ENCODE measurements around the gene NACC2. TPM values are rescaled to one million over a fixed set of nuclear protein-coding genes. Genes with fewer than 3 reads are reported as not detected.

Gene NACC2
- total and polyA plus RNA-seq, 9 of the 15 experiments (the other 6 are each of a cell fraction or from before 2014, with no cell fraction given): 0.70 to 25.1 (median 5.6) TPM

- FAIRE-seq (no peak), DNase-seq (ENCODE audit: extremely low read depth in 1 of 4, low spot score in 3 of 4) (no peak), ATAC-seq (no peak)
- in situ Hi-C loops (cut with MboI): no loop called here
- Histone ChIP-seq H3K4me2 (ENCODE audit: insufficient read depth, low read length) (no peak overlapping the region), H3K9me3 (replicated peaks; ENCODE audit: control insufficient read depth, insufficient read depth, low read depth, low read length) (no peaks in the 10 kb centered on the region), H2AFZ (ENCODE audit: low read depth, low read length) (no peak overlapping the region), H3K4me1 (replicated peaks in 1 of 2; ENCODE audit: control insufficient read depth in 2 of 2, insufficient read depth in 2 of 2, low read length in 2 of 2) (peaks cover 0 to 66% of the 10 kb centered on the region in 2 experiments; a peak in 2 of 5 replicates), H3K79me2 (ENCODE audit: control insufficient read depth, insufficient read depth, low read length) (peaks cover 41% of the 10 kb centered on the region), H4K20me1 (replicated peaks; ENCODE audit: control insufficient read depth, insufficient read depth, low read length) (peaks cover 14% of the 10 kb centered on the region), H3K9ac (ENCODE audit: insufficient read depth in 1 of 2, low read depth in 2 of 2, low read length in 2 of 2) (peak overlapping the region in 1 of 2 experiments; percentile 17; a peak in 1 of 4 replicates), H3K4me3 (no peak overlapping the region), H3K36me3 (ENCODE audit: control insufficient read depth, insufficient read depth, low read length) (peaks cover 32% of the 10 kb centered on the region; the same call in 1 of the 3 replicates), H3K27me3 (ENCODE audit: control insufficient read depth in 2 of 2, insufficient read depth in 2 of 2, low read length in 2 of 2) (no peaks in the 10 kb centered on the region), H3K27ac (ENCODE audit: extremely low read depth, low read depth, low read length) (no peak overlapping the region), H3K9me1 (ENCODE audit: control insufficient read depth, insufficient read depth, low read length) (no peaks in the 10 kb centered on the region)
- BruUV-seq (replicated peaks): no TSS peak
- intact Hi-C loops (cut with micrococcal nuclease): no loop called here
- WGBS (ENCODE audit: insufficient coverage, low coverage, missing lambda C conversion rate): 80% methylated on average over 19 of the region's 23 CpGs
- ChIA-PET CTCF (ENCODE audit: low intra/inter-chr PET ratio) (no interaction called here), POLR2A (interaction anchor here (0.8 kb wide), 1 partner anchor 106 kb away, joined by 3 read pairs; no protein-coding TSS in a partner anchor)
- no peak for TF ChIP-seq ZFP91 (CRISPR knock-in tag; IDR thresholded peaks at IDR 0.05)
- TF ChIP-seq ATF1 (CRISPR knock-in tag; IDR thresholded peaks at IDR 0.05): no peak
- TF ChIP-seq ATF1 (tag; IDR thresholded peaks at IDR 0.05): no peak
- TF ChIP-seq ZBED1 (IDR thresholded peaks at IDR 0.05): no peak
- TF ChIP-seq ATF3 (IDR thresholded peaks at IDR 0.05): no peak
- no peak for TF ChIP-seq ATF3 (CRISPR knock-in tag; conservative IDR thresholded peaks at IDR 0.05)
- TF ChIP-seq NR0B1 (IDR thresholded peaks at IDR 0.05; ENCODE audit: partially characterized antibody): no peak
- no peak for TF ChIP-seq SIX5 (IDR thresholded peaks at IDR 0.05; ENCODE audit: borderline replicate concordance in 1 of 2, insufficient read depth in 1 of 2, low read depth in 1 of 2, low read length in 2 of 2)
- TF ChIP-seq NFATC3 (IDR thresholded peaks at IDR 0.05): no peak
- no peak for TF ChIP-seq PPARD (CRISPR knock-in tag; IDR thresholded peaks at IDR 0.05)
- TF ChIP-seq STAT6 (CRISPR knock-in tag; IDR thresholded peaks at IDR 0.05): no peak
- no peak for TF ChIP-seq ZNF232 (CRISPR knock-in tag; IDR thresholded peaks at IDR 0.05)
- no peak for TF ChIP-seq SIN3A (IDR thresholded peaks at IDR 0.05; ENCODE audit: borderline replicate concordance in 2 of 2, control insufficient read depth in 1 of 2, low read depth in 2 of 2, low read length in 2 of 2)
- no peak for TF ChIP-seq ZFP1 (CRISPR knock-in tag; IDR thresholded peaks at IDR 0.05)
Measured at GRCh38 chr9:136052991-136053756, 41.9 kb downstream of the NACC2 start.

Data from K562 (cell line).